PC-3 (cell line): Measurements from ENCODE around the gene GLRA2.
"Not testable (repeated sequence)": the region's sequence is repeated elsewhere in the genome, so short reads cannot be mapped to it uniquely, and the experiment has no call there.

Experiments used
- EZH2 ChIP-seq: fragments of 300-600 bp; sonication (generic); IDR thresholded peaks from one replicate; pipeline ENCODE4 v1.6.1; 2017; ENCODE audit warnings: antibody characterized with exemption, mild to moderate bottlenecking, low read length; ENCODE audit not compliant: unreplicated experiment
- EZH2phosphoT487 ChIP-seq: fragments of 300-600 bp; sonication (generic); IDR thresholded peaks from 2 replicates; pipeline ENCODE4 v1.6.1; 2018; ENCODE audit warnings: mild to moderate bottlenecking, antibody characterized with exemption, low read length, borderline replicate concordance
- TF ChIP-seq, protein P1 (sequence below): fragments of 300-600 bp; sonication (generic); conservative IDR thresholded peaks from 2 replicates; pipeline ENCODE4 v1.5.1; 2017; ENCODE audit warnings: antibody characterized with exemption, low read depth, mild to moderate bottlenecking, low read length

DNA sequence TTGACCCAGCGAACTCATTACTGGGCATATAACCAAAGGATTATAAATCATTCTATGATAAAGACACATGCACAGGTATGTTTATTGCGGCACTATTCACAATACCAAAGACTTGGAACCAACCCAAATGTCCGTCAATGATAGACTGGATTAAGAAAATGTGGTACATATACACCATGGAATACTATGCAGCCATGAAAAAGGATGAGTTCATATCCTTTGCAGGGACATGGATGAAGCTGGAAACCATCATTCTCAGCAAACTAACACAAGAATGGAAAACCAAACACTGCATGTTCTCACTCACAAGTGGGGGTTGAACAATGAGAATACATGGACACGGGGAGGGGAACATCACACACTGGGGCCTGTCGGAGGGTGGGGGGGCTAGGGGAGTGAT, 83.1 kb downstream of the GLRA2 start:
- TF ChIP-seq, protein P1, sequence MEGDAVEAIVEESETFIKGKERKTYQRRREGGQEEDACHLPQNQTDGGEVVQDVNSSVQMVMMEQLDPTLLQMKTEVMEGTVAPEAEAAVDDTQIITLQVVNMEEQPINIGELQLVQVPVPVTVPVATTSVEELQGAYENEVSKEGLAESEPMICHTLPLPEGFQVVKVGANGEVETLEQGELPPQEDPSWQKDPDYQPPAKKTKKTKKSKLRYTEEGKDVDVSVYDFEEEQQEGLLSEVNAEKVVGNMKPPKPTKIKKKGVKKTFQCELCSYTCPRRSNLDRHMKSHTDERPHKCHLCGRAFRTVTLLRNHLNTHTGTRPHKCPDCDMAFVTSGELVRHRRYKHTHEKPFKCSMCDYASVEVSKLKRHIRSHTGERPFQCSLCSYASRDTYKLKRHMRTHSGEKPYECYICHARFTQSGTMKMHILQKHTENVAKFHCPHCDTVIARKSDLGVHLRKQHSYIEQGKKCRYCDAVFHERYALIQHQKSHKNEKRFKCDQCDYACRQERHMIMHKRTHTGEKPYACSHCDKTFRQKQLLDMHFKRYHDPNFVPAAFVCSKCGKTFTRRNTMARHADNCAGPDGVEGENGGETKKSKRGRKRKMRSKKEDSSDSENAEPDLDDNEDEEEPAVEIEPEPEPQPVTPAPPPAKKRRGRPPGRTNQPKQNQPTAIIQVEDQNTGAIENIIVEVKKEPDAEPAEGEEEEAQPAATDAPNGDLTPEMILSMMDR: not testable (repeated sequence)
- TF ChIP-seq EZH2, EZH2phosphoT487: not testable (repeated sequence)
